ENCODE data around the gene LGALS7. TPM values are rescaled to one million over a fixed set of nuclear protein-coding genes. Genes with fewer than 3 reads are reported as not detected.

Gene LGALS7
- total and polyA plus RNA-seq, 2 of the 13 experiments (the other 11 are each of a cell fraction or from before 2014, with no cell fraction given), result 0.73 TPM; not detected in 1

GRCh38 chr19:38721979-38722773 lies 51.1 kb downstream of the LGALS7 start (continued):
- no peak for TF ChIP-seq ZNF251 (CRISPR knock-in tag; IDR thresholded peaks at IDR 0.05)
- TF ChIP-seq ARID4A (CRISPR knock-in tag; IDR thresholded peaks at IDR 0.05; ENCODE audit: borderline replicate concordance), result peak; percentile 54; the same call in 1 of the 2 replicates
- TF ChIP-seq ZNF687 (CRISPR knock-in tag; IDR thresholded peaks at IDR 0.05), result peak; percentile 95
- TF ChIP-seq CTCF (CRISPR knock-in tag; IDR thresholded peaks at IDR 0.05), result peak; percentile 20
- TF ChIP-seq JDP2 (CRISPR knock-in tag; IDR thresholded peaks at IDR 0.05; ENCODE audit: borderline replicate concordance), result no peak
- TF ChIP-seq ZNF20 (CRISPR knock-in tag; IDR thresholded peaks at IDR 0.05), result no peak
- TF ChIP-seq DNMT1 (CRISPR knock-in tag; IDR thresholded peaks at IDR 0.05), result no peak
- TF ChIP-seq POLR2A (IDR thresholded peaks at IDR 0.05; ENCODE audit: insufficient read depth in 1 of 2, low read depth in 2 of 2, low read length in 2 of 2), result peak in 1 of 2 experiments; percentile 40; a peak in 1 of 4 replicates
- no peak for TF ChIP-seq ZNF557 (CRISPR knock-in tag; IDR thresholded peaks at IDR 0.05)
- TF ChIP-seq MAFK (conservative IDR thresholded peaks at IDR 0.05 in 1 of 2, IDR thresholded peaks at IDR 0.05 in 1 of 2; ENCODE audit: low read length in 2 of 2), result no peak
- no peak for TF ChIP-seq HIC2 (CRISPR knock-in tag; IDR thresholded peaks at IDR 0.05; ENCODE audit: low read depth)
- peak; percentile 47 for TF ChIP-seq SRSF1 (optimal IDR thresholded peaks at IDR 0.05; ENCODE audit: low read depth, low read length)
- TF ChIP-seq ZSCAN20 (CRISPR knock-in tag; IDR thresholded peaks at IDR 0.05; ENCODE audit: borderline replicate concordance), result no peak
- no peak for TF ChIP-seq NFKBIZ (CRISPR knock-in tag; IDR thresholded peaks at IDR 0.05)
- TF ChIP-seq NCOA1 (CRISPR knock-in tag; IDR thresholded peaks at IDR 0.05), result no peak
- TF ChIP-seq ZNF549 (CRISPR knock-in tag; IDR thresholded peaks at IDR 0.05), result no peak
- peak; percentile 58; the same call in 1 of the 2 replicates for TF ChIP-seq HMG20A (CRISPR knock-in tag; IDR thresholded peaks at IDR 0.05; ENCODE audit: borderline replicate concordance)
- TF ChIP-seq NFYB (CRISPR knock-in tag; IDR thresholded peaks at IDR 0.05), result no peak

Measured in HepG2 (cell line).